Skin of body (tissue), 2 donors: ENCODE measurements around the gene NTRK2. TPM values are rescaled to one million over a fixed set of nuclear protein-coding genes. Genes with fewer than 3 reads are reported as not detected.

Experiments used
- DNase-seq: peaks from one replicate; lab custom pipeline; 2025; lab: John Stamatoyannopoulos, UW
- total RNA-seq: library from RNA; depleted of rRNA; stranded (reverse); fragments of >200 nt; gene quantifications from one replicate; pipeline ENCODE4 v1.2.3, GENCODE V29; 2014

NTRK2 gene
- total RNA-seq, 1 donor from 2014 or later = 35.3 TPM

GRCh38 chr9:84731696-84732095, 62.2 kb downstream of the NTRK2 start:
- DNase-seq = no peak

DNA sequence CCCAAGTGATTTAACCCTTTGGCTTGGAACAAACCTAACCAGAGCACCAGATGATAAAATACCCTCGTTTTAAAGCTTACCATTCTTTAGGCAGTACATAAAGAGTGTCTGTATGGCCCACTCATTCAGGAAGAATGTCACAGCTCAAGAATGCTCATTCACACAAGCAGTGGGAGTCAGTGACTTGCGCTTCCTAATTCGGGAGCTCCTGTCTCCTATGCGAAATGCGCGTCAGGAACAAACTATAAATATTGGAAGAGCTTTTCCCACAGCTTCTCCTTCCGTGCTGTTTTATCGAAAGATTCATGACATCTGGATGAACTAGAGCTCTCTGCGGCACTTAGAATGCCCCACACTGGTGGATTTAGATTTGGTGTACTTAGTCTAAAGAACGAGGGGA, 66.6 kb downstream of the NTRK2 start:
- no peak for DNase-seq

GRCh38 chr9:84736536-84736935, 67.0 kb downstream of the NTRK2 start:
- DNase-seq = no peak

- no peak for DNase-seq
Measured at GRCh38 chr9:84738353-84738752, 68.8 kb downstream of the NTRK2 start.

- no peak for DNase-seq
Measured at GRCh38 chr9:84742261-84742660, 72.7 kb downstream of the NTRK2 start.

GRCh38 chr9:84744195-84744594, 74.7 kb downstream of the NTRK2 start:
- no peak for DNase-seq

GRCh38 chr9:84744726-84745125, 75.2 kb downstream of the NTRK2 start:
- no peak for DNase-seq

DNA sequence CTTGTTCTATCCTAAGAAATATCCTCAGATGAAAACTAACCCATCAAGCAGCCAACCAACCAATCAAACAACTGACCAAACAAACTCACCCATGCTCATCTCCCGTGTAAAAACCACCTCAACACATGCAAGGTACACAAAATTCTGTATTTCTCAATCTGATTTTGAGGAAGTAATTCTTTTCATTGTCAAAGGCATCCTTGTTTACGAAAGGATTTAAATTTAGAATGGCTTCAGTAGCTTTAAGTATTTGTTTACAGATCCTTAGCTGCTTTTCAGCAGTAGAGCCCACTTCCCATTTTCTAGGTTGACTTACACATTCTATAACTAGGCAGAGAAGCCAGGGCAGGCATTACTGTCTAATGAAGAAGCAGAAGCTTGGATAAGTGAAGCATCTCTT, 78.6 kb downstream of the NTRK2 start:
- no peak for DNase-seq

DNA sequence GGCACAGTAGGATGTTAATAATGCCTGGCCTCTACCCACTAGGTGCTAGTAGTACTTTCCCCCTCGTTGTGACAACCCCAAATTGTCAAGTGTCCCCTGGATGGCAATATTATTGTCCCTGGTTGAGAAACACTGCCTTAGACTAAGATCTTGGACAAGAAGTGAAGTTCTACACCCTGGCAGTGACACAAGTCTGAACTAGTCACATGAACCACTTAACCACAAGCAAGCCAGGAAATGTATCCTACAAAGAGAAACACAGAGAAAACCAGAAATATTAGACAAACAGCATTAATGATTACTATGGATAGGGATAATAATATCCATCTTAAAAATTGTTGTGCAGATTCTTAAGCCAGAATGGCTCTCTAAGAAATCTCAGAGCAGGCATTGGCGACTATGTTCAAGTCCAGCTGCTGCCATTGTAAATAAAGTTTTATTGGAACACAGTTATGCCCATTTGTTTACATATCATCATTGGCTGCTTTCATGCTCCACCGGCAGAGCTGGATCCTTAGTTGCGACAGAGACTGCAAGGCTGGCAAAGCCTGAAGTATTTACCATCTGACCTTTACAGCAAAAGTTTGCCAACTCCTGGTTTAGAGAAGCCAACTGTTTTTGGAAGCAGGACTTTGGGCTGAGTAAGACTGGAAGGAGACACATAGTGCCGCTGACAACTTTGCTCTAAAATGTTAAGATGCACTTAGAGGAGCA, 80.8 kb downstream of the NTRK2 start:
- DNase-seq = no peak

- no peak for DNase-seq
Measured at GRCh38 chr9:84751921-84752320, 82.4 kb downstream of the NTRK2 start.

DNA sequence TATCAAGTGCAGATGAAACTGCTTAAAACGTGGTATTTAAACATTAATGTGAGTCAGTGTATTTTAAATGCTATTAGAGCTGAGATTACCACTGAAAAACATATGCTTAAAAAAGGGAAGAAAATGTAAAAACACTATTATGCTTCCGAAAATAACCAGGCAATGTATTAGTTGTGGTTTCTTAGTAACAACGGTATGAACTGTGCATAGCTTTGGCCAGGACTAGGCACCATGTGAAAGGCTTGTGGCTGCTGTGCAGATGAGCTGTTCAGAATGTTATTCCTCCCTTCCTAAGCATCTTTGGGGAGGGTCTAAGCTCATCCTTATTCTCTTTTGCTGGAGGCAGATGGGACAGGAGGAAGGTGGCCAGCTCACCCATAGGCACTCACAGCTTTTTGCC, 84.9 kb downstream of the NTRK2 start:
- peak; percentile 26 for DNase-seq

GRCh38 chr9:84754881-84755280, 85.4 kb downstream of the NTRK2 start:
- peak; percentile 20 for DNase-seq

DNA sequence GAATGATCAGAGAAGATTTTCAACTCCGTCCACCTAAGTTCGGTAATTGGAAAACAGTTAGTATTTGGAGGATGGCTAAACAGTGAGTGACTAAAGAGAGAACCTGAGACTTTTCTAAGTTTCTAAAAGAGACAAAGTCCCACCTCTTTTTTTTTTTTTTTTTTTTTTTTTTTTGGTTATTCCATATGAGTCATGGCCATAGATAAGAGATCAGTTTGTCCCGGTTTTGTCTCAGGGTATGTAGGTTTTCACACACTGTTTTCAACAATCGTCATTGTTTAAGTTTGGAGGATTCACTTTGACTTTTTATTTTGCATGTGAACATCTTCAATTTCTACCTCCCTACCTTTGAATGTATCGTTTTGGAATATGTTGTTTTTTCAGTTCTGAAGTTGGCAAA, 85.9 kb downstream of the NTRK2 start:
- no peak for DNase-seq

DNA sequence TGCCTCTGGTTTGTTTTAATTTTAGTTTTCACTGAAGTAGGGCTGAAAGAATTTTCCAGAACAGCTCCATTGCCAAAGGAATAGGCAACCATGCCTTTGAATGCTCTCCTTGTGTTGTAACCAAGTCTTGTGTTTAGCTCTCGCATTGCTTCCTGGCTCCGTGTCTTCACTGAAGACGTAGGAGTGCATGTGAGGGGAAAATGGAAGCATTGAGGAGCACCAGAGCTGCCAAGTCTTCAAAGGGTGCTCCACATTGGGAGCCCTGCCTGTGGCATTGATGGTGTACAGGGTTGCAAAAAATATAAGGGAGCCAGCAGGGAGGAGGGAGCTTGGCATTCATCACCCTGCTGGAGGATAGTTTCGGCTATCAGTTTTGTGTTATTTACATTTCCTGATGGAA, 86.6 kb downstream of the NTRK2 start:
- DNase-seq = peak; percentile 4

GRCh38 chr9:84756731-84757130, 87.2 kb downstream of the NTRK2 start:
- peak; percentile 90 for DNase-seq

- DNase-seq = no peak
Measured at GRCh38 chr9:84758817-84759216, 89.3 kb downstream of the NTRK2 start.

- no peak for DNase-seq
Measured at GRCh38 chr9:84759300-84759750, 89.8 kb downstream of the NTRK2 start.

GRCh38 chr9:84759804-84760203, 90.3 kb downstream of the NTRK2 start:
- DNase-seq = peak; percentile 62

DNA sequence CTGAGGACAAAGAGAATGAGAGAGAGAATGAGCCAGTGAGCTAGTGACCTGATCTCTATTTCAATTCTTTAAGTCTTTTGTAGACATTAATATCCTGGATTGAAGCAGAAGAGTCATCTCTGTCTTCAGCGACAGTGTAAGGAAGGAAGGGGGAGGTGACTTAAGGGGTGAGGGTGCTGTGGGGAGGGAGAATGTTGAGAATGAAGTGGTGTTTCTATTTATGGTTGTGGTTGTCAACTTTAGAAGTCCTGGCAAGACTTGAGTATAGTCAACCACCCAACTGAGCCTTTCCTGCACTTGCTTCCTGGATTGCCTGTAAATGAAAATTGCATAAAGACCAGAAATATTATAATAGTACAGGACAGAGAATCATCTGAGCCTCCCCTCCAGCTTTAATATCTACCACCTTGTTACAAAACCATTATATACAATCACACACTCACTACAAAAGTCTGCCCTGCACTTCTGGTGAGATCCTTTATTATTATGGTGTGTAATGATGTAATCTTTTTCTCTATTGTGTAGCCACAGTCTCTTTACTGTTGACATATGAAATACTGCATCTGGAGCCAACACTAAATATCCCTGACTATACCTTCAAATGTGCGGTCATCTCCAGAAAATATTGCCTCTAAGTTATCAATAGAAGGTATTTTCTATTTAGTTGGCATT, 91.7 kb downstream of the NTRK2 start:
- no peak for DNase-seq

- no peak for DNase-seq
Measured at GRCh38 chr9:84772511-84772910, 103.0 kb downstream of the NTRK2 start.

DNA sequence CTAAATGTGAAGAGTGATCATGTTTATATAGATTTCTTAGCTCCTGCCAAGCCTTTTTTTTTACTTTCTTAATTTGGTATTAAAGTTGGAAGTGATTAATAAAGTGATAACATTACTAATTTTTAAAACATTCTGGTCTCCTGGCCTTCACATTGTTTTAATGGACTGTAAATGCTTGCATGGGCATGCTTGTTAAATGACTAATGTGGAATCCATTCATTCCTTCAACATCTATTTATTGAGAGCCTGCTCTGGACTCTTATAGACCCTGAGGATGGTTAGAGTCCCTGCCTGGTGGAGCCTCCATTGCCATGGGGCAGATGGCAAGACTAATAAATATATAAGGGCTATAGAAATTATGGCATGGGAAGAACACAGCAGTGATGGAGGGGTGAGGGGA, 103.5 kb downstream of the NTRK2 start:
- DNase-seq = no peak

DNA sequence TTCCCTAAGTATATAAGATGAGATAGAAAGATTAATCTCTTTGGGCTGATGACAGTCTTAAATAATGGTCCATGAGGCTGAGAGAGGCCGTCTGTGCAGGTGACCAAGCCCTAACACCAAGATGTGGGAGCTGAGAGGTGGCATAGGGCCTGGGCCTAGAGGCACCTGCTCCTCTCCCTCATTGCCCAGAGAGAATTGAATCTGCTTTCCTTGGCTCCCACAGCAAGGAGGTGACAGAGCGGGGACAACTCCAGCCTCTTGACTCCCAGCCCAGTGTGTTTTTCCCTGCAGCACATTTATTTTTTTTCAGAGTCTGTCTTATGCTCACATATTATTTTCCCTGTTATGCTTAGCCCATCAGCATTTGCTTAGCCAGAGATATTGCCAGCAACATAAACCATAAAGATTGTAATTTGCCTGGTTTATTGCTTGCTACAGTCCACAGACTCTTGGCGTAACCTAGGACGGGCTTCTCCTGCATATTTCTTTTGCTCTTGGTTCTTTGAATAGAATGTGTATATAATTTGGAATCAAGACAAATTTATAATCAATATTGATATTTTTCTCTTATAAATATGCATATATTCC, 105.6 kb downstream of the NTRK2 start:
- DNase-seq = no peak

DNA sequence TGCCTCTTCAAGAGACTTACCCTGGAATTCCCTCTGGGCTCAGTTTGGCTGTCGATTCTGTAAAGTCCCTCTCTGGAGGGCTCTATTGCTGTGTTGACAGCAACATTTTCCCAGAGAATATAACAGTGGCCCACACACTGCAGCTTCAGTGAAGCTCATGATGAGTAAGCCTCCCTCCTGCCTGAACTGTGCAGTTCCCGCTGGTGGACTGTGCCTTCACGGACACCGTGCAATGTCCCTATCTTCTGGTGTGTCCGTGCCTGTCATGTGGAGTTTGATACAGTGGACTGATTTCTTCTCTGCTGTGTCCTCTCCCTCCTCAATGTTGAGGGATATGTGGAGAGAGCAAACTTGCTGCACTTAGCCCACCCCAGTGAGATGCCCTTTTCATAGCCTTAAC, 109.0 kb downstream of the NTRK2 start:
- DNase-seq = no peak
